Transverse colon (tissue), 4 donors: ENCODE results near the gene MKLN1. TPM values are rescaled to one million over a fixed set of nuclear protein-coding genes. Genes with fewer than 3 reads are reported as not detected.

Source experiments
- DNase-seq: peaks from one replicate; pipeline ENCODE4 v3.0.0-alpha.2; 2019
- H3K27ac ChIP-seq, 4 donors: fragments of 200-600 bp; sonication (generic); 2 replicates each; pipeline ENCODE4 v1.5.1; 2016 to 2018; ENCODE audit warnings: inconsistent platforms in 4 of 4
- H3K27me3 ChIP-seq: fragments of 200-600 bp; sonication (generic); 2 replicates; pipeline ENCODE4 v1.5.1; 2017; ENCODE audit warnings: inconsistent platforms
- H3K36me3 ChIP-seq, 4 donors: fragments of 200-600 bp; sonication (generic); 2 replicates each; pipeline ENCODE4 v1.5.1; 2017 to 2019; ENCODE audit warnings: inconsistent platforms in 4 of 4
- H3K4me1 ChIP-seq, 4 donors: fragments of 200-600 bp; sonication (generic); 2 replicates each; pipeline ENCODE4 v1.5.1; 2017 to 2020; ENCODE audit warnings: inconsistent platforms in 4 of 4
- H3K4me3 ChIP-seq, 4 donors: fragments of 200-600 bp; sonication (generic); 1 replicate in 1 of 4; 2 replicates in 3 of 4; pipeline versions ENCODE4 v1.5.1 to v1.6.1; 2017 to 2019; ENCODE audit warnings: inconsistent platforms in 4 of 4
- H3K9me3 ChIP-seq, 2 donors: fragments of 200-600 bp; sonication (generic); 2 replicates each; pipeline ENCODE4 v1.5.1; 2017 to 2019; ENCODE audit warnings: inconsistent platforms in 2 of 2
- CTCF ChIP-seq, 5 experiments: fragments of 200-600 bp in 3 of 5; fragments of 450-650 bp in 2 of 5; sonication (generic) in 3 of 5; IDR thresholded peaks; 1 replicate in 2 of 5; 2 replicates in 3 of 5; pipeline ENCODE4 v1.5.1; 2016 to 2017; ENCODE audit warnings: antibody characterized with exemption in 5 of 5, inconsistent platforms in 3 of 5, mild to moderate bottlenecking in 2 of 5, moderate library complexity in 1 of 5
- EP300 ChIP-seq: sonication (generic); formaldehyde crosslinking; IDR thresholded peaks from one replicate; pipeline ENCODE4 v1.6.1; 2017; ENCODE audit warnings: antibody characterized with exemption, low read depth
- POLR2A ChIP-seq: fragments of 450-650 bp; IDR thresholded peaks from one replicate; pipeline ENCODE4 v1.6.1; 2016; ENCODE audit warnings: antibody characterized with exemption, mild to moderate bottlenecking, moderate library complexity
- POLR2AphosphoS5 ChIP-seq, 3 donors: sonication (generic); formaldehyde crosslinking; IDR thresholded peaks; one replicate each; pipeline ENCODE4 v1.6.1; 2016; ENCODE audit warnings: antibody characterized with exemption in 3 of 3
- WGBS, 2 donors: methylation state at CpG; one replicate each; pipeline ENCODE4 v1.1.5; 2018; ENCODE audit warnings: low coverage in 1 of 2; 5-methylcytosine and 5-hydroxymethylcytosine counted together
- in situ Hi-C, 4 donors: fragments of 200-750 bp; cut with MboI; loops; one replicate each; pipeline versions ENCODE4 v1.15.0 to v1.15.1; 2017; ENCODE audit warnings: low sequenced_read_pairs in 3 of 4, low pct_ligation_motif_present in 1 of 4, low pct_unique_long_range_greater_than_20kb in 1 of 4
- intact Hi-C: fragments of 100-400 bp; cut with DNase I; formaldehyde crosslinking; loops from one replicate; pipeline ENCODE4 v1.15.1; 2023; ENCODE audit warnings: low total_unique reads
- total RNA-seq, 4 donors: library from RNA; depleted of rRNA; stranded (reverse); fragments of >200 nt; gene quantifications; one replicate each; pipeline ENCODE4 v1.1.0, GENCODE V29; 2016

MKLN1 gene
- total RNA-seq, 4 donors from 2014 or later: 30.7 to 87.0 (median 48.6) TPM

GRCh38 chr7:131505636-131506557 is 178.2 kb downstream of the MKLN1 start:
- intact Hi-C loops: loop anchor here (2.0 kb wide), 1 partner anchor 149 kb away; no protein-coding TSS in a partner anchor
- DNase-seq: no peak
- no peaks in the 10 kb centered on the region for H3K36me3 ChIP-seq
- TF ChIP-seq POLR2A (no peak), POLR2AphosphoS5 (IDR thresholded peaks at IDR 0.05) (no peak), EP300 (no peak), CTCF (IDR thresholded peaks at IDR 0.05) (no peak)
- H3K27ac ChIP-seq: no peak overlapping the region
- H3K4me1 ChIP-seq: peaks cover 3 to 20% (median 9%) of the 10 kb centered on the region in 4 donors
- no peaks in the 10 kb centered on the region for H3K9me3 ChIP-seq
- H3K4me3 ChIP-seq: no peak overlapping the region
- H3K27me3 ChIP-seq: peaks cover 5% of the 10 kb centered on the region
- 87% methylated on average over 30 of the region's 30 CpGs; no CpG with 5 or more reads in 1 of the 2 donors for WGBS, 2 donors
- in situ Hi-C loops: loop anchor here in 1 of 4 donors (5.0 kb wide), 1 partner anchor 151 kb away; no protein-coding TSS in a partner anchor

GRCh38 chr7:131506597-131506996 is 178.9 kb downstream of the MKLN1 start:
- in situ Hi-C loops (loop anchor here in 1 of 4 donors (5.0 kb wide), 1 partner anchor 151 kb away; no protein-coding TSS in a partner anchor), intact Hi-C loops (loop anchor here (2.0 kb wide), 1 partner anchor 148 kb away; no protein-coding TSS in a partner anchor)
- DNase-seq: no peak
- H3K9me3 ChIP-seq: no peaks in the 10 kb centered on the region
- peaks cover 5% of the 10 kb centered on the region for H3K27me3 ChIP-seq
- no peak overlapping the region for H3K4me3 ChIP-seq
- H3K27ac ChIP-seq: no peak overlapping the region
- peaks cover 3 to 20% (median 9%) of the 10 kb centered on the region in 4 donors for H3K4me1 ChIP-seq
- WGBS, 2 donors: 51 to 61% methylated on average over 5 to 18 of the region's 18 CpGs
- H3K36me3 ChIP-seq: no peaks in the 10 kb centered on the region
- TF ChIP-seq POLR2A: no peak
- no peak for TF ChIP-seq EP300
- no peak for TF ChIP-seq POLR2AphosphoS5 (IDR thresholded peaks at IDR 0.05)
- no peak for TF ChIP-seq CTCF (IDR thresholded peaks at IDR 0.05)

- Histone ChIP-seq H3K27ac (no peak overlapping the region), H3K9me3 (no peaks in the 10 kb centered on the region), H3K27me3 (peaks cover 5% of the 10 kb centered on the region), H3K4me3 (no peak overlapping the region), H3K36me3 (no peaks in the 10 kb centered on the region), H3K4me1 (peaks cover 3 to 18% (median 7%) of the 10 kb centered on the region in 4 donors)
- in situ Hi-C loops (loop anchor here in 1 of 4 donors (5.0 kb wide), 1 partner anchor 150 kb away; no protein-coding TSS in a partner anchor), intact Hi-C loops (loop anchor here (2.0 kb wide), 1 partner anchor 147 kb away; no protein-coding TSS in a partner anchor)
- WGBS, 2 donors: 13 to 22% methylated on average over 4 to 14 of the region's 14 CpGs
- no peak for TF ChIP-seq POLR2A
- no peak for TF ChIP-seq POLR2AphosphoS5 (IDR thresholded peaks at IDR 0.05)
- TF ChIP-seq EP300: no peak
- TF ChIP-seq CTCF (IDR thresholded peaks at IDR 0.05): peak; percentile 89 to 93 (median 91)
- peak; percentile 87 for DNase-seq
Observed at GRCh38 chr7:131507592-131508331, 180.1 kb downstream of the MKLN1 start.
